ENCODE results near the gene VMO1. TPM values are rescaled to one million over a fixed set of nuclear protein-coding genes. Genes with fewer than 3 reads are reported as not detected.

Gene VMO1
- total and polyA plus RNA-seq, 2 donors (not counting 3 experiments of a cell fraction or from before 2014, with no cell fraction given): 0.23 TPM; not detected in 1

GRCh38 chr17:4818276-4818675, 32.1 kb upstream of the VMO1 start:
- no peak for DNase-seq (ENCODE audit: low read depth, low spot score)
- no peak overlapping the region for H3K9ac ChIP-seq (replicated peaks; ENCODE audit: extremely low read depth, insufficient read depth, low read length)
- H3K27me3 ChIP-seq (ENCODE audit: control insufficient read depth in 2 of 2, insufficient read depth in 2 of 2, low read length in 2 of 2): no peaks in the 10 kb centered on the region
- H3K79me2 ChIP-seq (ENCODE audit: control insufficient read depth, insufficient read depth, low read length): no peaks in the 10 kb centered on the region
- H3K27ac ChIP-seq (ENCODE audit: insufficient read depth, low read depth, low read length): no peak overlapping the region
- CTCF ChIA-PET: no interaction called here
- H3K36me3 ChIP-seq (ENCODE audit: control insufficient read depth in 2 of 2, extremely low read depth in 1 of 2, insufficient read depth in 2 of 2, low read length in 2 of 2): peaks cover 5 to 16% of the 10 kb centered on the region in 2 experiments
- H3K9me3 ChIP-seq (replicated peaks; ENCODE audit: control insufficient read depth, insufficient read depth, low read length): no peaks in the 10 kb centered on the region
- dilution Hi-C loops (cut with MboI; ENCODE audit: extremely low pct_ligation_motif_present, low sequenced_read_pairs): no loop called here
- no peak overlapping the region for H3K4me3 ChIP-seq (replicated peaks in 1 of 3; ENCODE audit: insufficient read depth in 1 of 3, low read depth in 1 of 3, low read length in 3 of 3)
- no peaks in the 10 kb centered on the region for H3K4me1 ChIP-seq (ENCODE audit: control insufficient read depth, extremely low read depth, insufficient read depth, low read length)
- POLR2A ChIA-PET: no interaction called here
- FAIRE-seq: no peak
- intact Hi-C loops (cut with micrococcal nuclease): no loop called here
- H4K20me1 ChIP-seq (replicated peaks; ENCODE audit: control insufficient read depth, extremely low read depth, insufficient read depth, low read length): no peaks in the 10 kb centered on the region
- TF ChIP-seq JUN (IDR thresholded peaks at IDR 0.05; ENCODE audit: borderline replicate concordance, insufficient read depth, insufficient read length, low read depth) (no peak), POLR2AphosphoS5 (IDR thresholded peaks at IDR 0.05; ENCODE audit: insufficient read depth, low read depth, low read length) (no peak), MYC (IDR thresholded peaks at IDR 0.05; ENCODE audit: low read depth, low read length) (no peak), FOS (IDR thresholded peaks at IDR 0.05; ENCODE audit: borderline replicate concordance, insufficient read depth, low read length) (no peak), EZH2 (IDR thresholded peaks at IDR 0.05; ENCODE audit: borderline replicate concordance, low read depth, low read length, severe bottlenecking) (no peak)
- TF ChIP-seq, protein P1, sequence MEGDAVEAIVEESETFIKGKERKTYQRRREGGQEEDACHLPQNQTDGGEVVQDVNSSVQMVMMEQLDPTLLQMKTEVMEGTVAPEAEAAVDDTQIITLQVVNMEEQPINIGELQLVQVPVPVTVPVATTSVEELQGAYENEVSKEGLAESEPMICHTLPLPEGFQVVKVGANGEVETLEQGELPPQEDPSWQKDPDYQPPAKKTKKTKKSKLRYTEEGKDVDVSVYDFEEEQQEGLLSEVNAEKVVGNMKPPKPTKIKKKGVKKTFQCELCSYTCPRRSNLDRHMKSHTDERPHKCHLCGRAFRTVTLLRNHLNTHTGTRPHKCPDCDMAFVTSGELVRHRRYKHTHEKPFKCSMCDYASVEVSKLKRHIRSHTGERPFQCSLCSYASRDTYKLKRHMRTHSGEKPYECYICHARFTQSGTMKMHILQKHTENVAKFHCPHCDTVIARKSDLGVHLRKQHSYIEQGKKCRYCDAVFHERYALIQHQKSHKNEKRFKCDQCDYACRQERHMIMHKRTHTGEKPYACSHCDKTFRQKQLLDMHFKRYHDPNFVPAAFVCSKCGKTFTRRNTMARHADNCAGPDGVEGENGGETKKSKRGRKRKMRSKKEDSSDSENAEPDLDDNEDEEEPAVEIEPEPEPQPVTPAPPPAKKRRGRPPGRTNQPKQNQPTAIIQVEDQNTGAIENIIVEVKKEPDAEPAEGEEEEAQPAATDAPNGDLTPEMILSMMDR (IDR thresholded peaks at IDR 0.05; ENCODE audit: extremely low read depth in 1 of 2, insufficient read depth in 1 of 2, low read depth in 1 of 2, low read length in 2 of 2): no peak
- TF ChIP-seq, protein P2, sequence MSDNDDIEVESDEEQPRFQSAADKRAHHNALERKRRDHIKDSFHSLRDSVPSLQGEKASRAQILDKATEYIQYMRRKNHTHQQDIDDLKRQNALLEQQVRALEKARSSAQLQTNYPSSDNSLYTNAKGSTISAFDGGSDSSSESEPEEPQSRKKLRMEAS (IDR thresholded peaks at IDR 0.05; ENCODE audit: insufficient read depth, insufficient read length): no peak
- H2AFZ ChIP-seq (ENCODE audit: low read depth, low read length): no peak overlapping the region
- H3K4me2 ChIP-seq (ENCODE audit: insufficient read depth, low read length): no peak overlapping the region
- no peaks in the 10 kb centered on the region for H3K9me1 ChIP-seq (replicated peaks; ENCODE audit: control insufficient read depth, extremely low read depth, insufficient read depth, low read length)
- BruUV-seq (replicated peaks): no TSS peak
